ENCODE results near the gene LTN1.

The LTN1 gene

GRCh38 chr21:28923439-28923975, 69.2 kb downstream of the LTN1 start:
- DNase-seq, result no peak

- DNase-seq, result no peak
Measured at GRCh38 chr21:28922368-28922767, 70.3 kb downstream of the LTN1 start.

GRCh38 chr21:28916150-28916893, 76.4 kb downstream of the LTN1 start:
- no peak for DNase-seq

- no peak for DNase-seq
Measured at GRCh38 chr21:28913071-28913470, 79.6 kb downstream of the LTN1 start.

- DNase-seq, result no peak
Measured at GRCh38 chr21:28910280-28910887, 82.3 kb downstream of the LTN1 start.

- no peak for DNase-seq
Measured at GRCh38 chr21:28908351-28908750, 84.3 kb downstream of the LTN1 start.

- no peak for DNase-seq
Measured at GRCh38 chr21:28906841-28907240, 85.8 kb downstream of the LTN1 start.

- DNase-seq, result no peak
Measured at GRCh38 chr21:28906236-28906635, 86.4 kb downstream of the LTN1 start.

GRCh38 chr21:28904961-28905435, 87.7 kb downstream of the LTN1 start:
- DNase-seq, result no peak

GRCh38 chr21:28903448-28903847, 89.2 kb downstream of the LTN1 start:
- DNase-seq, result no peak

GRCh38 chr21:28900481-28900880, 92.2 kb downstream of the LTN1 start:
- DNase-seq, result no peak

GRCh38 chr21:28899744-28900143, 92.9 kb downstream of the LTN1 start:
- no peak for DNase-seq

GRCh38 chr21:28899220-28899619, 93.5 kb downstream of the LTN1 start:
- no peak for DNase-seq

- no peak for DNase-seq
Measured at GRCh38 chr21:28893687-28894086, 99.0 kb downstream of the LTN1 start.

- DNase-seq, result no peak
Measured at GRCh38 chr21:28892199-28893111, 100.2 kb downstream of the LTN1 start.

- DNase-seq, result no peak
Measured at GRCh38 chr21:28885853-28886177, 106.9 kb downstream of the LTN1 start.

GRCh38 chr21:28884976-28885852, 107.5 kb downstream of the LTN1 start:
- DNase-seq, result peak; percentile 91

- no peak for DNase-seq
Measured at GRCh38 chr21:28884481-28884880, 108.2 kb downstream of the LTN1 start.

- DNase-seq, result no peak
Measured at GRCh38 chr21:28883931-28884330, 108.7 kb downstream of the LTN1 start.

- DNase-seq, result no peak
Measured at GRCh38 chr21:28882345-28882744, 110.3 kb downstream of the LTN1 start.

Measured in NCI-H2107 (cell line).